Liver (tissue), 9 donors: Measurements from ENCODE around the gene ZBED2. TPM values are rescaled to one million over a fixed set of nuclear protein-coding genes. Genes with fewer than 3 reads are reported as not detected.

Experiments
- DNase-seq: peaks from one replicate; pipeline ENCODE4 v3.0.0-alpha.2; 2017; ENCODE audit warnings: low spot score
- H3K27ac ChIP-seq, 2 donors: one replicate each; pipeline ENCODE4 v1.7.0; 2013; ENCODE audit warnings: inconsistent platforms in 2 of 2, low read length in 2 of 2, control low read depth in 1 of 2, low read depth in 1 of 2, mild to moderate bottlenecking in 1 of 2
- H3K27me3 ChIP-seq, 4 donors: one replicate each; pipeline versions ENCODE4 v1.6.1 to v1.7.0; 2013; ENCODE audit warnings: low read length in 3 of 4, inconsistent platforms in 1 of 4, mild to moderate bottlenecking in 1 of 4, moderate library complexity in 1 of 4; ENCODE audit not compliant: control insufficient read depth in 4 of 4, insufficient read depth in 4 of 4
- H3K36me3 ChIP-seq, 4 donors: one replicate each; pipeline versions ENCODE4 v1.6.1 to v1.7.0; 2013; ENCODE audit warnings: low read length in 3 of 4, mild to moderate bottlenecking in 3 of 4, low read depth in 1 of 4, moderate library complexity in 1 of 4; ENCODE audit not compliant: control insufficient read depth in 4 of 4, insufficient read depth in 3 of 4
- H3K4me1 ChIP-seq, 4 donors: one replicate each; pipeline versions ENCODE4 v1.6.1 to v1.7.0; 2013; ENCODE audit warnings: low read length in 3 of 4, mild to moderate bottlenecking in 3 of 4, moderate library complexity in 1 of 4; ENCODE audit not compliant: control insufficient read depth in 4 of 4, insufficient read depth in 4 of 4
- H3K4me3 ChIP-seq, 3 donors: one replicate each; pipeline versions ENCODE4 v1.6.1 to v1.7.0; 2013; ENCODE audit warnings: low read length in 3 of 3, control low read depth in 1 of 3, low read depth in 1 of 3, mild to moderate bottlenecking in 1 of 3
- H3K9ac ChIP-seq, 2 donors: one replicate each; pipeline ENCODE4 v1.7.0; 2013; ENCODE audit warnings: low read length in 2 of 2, mild to moderate bottlenecking in 2 of 2, moderate library complexity in 2 of 2, control low read depth in 1 of 2, low read depth in 1 of 2
- H3K9me3 ChIP-seq, 4 donors: one replicate each; pipeline versions ENCODE4 v1.6.1 to v1.7.0; 2013; ENCODE audit warnings: low read length in 3 of 4; ENCODE audit not compliant: control insufficient read depth in 4 of 4
- ATF3 ChIP-seq: IDR thresholded peaks from 2 replicates; pipeline ENCODE4 v1.6.1; 2016; ENCODE audit warnings: antibody characterized with exemption
- EGR1 ChIP-seq, 2 donors: IDR thresholded peaks; 2 replicates each; pipeline ENCODE4 v1.6.1; 2016 to 2018; ENCODE audit warnings: antibody characterized with exemption in 2 of 2, low read depth in 2 of 2
- FOXA2 ChIP-seq: IDR thresholded peaks from 2 replicates; pipeline ENCODE4 v1.6.1; 2016; ENCODE audit warnings: antibody characterized with exemption
- GABPA ChIP-seq, 2 donors: IDR thresholded peaks in 1 of 2; conservative IDR thresholded peaks in 1 of 2; 2 replicates each; pipeline ENCODE4 v1.6.1; 2016; ENCODE audit warnings: antibody characterized with exemption in 2 of 2, mild to moderate bottlenecking in 1 of 2, moderate library complexity in 1 of 2
- HNF4A ChIP-seq, 2 donors: conservative IDR thresholded peaks; 2 replicates each; pipeline ENCODE4 v1.6.1; 2016; ENCODE audit warnings: antibody characterized with exemption in 2 of 2, mild to moderate bottlenecking in 2 of 2
- HNF4G ChIP-seq: IDR thresholded peaks from 2 replicates; pipeline ENCODE4 v1.6.1; 2016; ENCODE audit warnings: antibody characterized with exemption
- JUND ChIP-seq, 2 donors: IDR thresholded peaks; 2 replicates each; pipeline ENCODE4 v1.6.1; 2016; ENCODE audit warnings: antibody characterized with exemption in 2 of 2
- MAX ChIP-seq: IDR thresholded peaks from 2 replicates; pipeline ENCODE4 v1.6.1; 2016; ENCODE audit warnings: antibody characterized with exemption
- RAD21 ChIP-seq, 2 donors: IDR thresholded peaks; 2 replicates each; pipeline ENCODE4 v1.6.1; 2016; ENCODE audit warnings: antibody characterized with exemption in 2 of 2, mild to moderate bottlenecking in 2 of 2
- REST ChIP-seq: IDR thresholded peaks from 2 replicates; pipeline ENCODE4 v1.6.1; 2016; ENCODE audit warnings: antibody characterized with exemption, mild to moderate bottlenecking
- RXRA ChIP-seq, 2 donors: IDR thresholded peaks; 2 replicates each; pipeline ENCODE4 v1.6.1; 2017 to 2018; ENCODE audit warnings: antibody characterized with exemption in 2 of 2, mild to moderate bottlenecking in 1 of 2
- SP1 ChIP-seq: IDR thresholded peaks from 2 replicates; pipeline ENCODE4 v1.6.1; 2018; ENCODE audit warnings: antibody characterized with exemption, mild to moderate bottlenecking
- TAF1 ChIP-seq: conservative IDR thresholded peaks from 2 replicates; pipeline ENCODE4 v1.6.1; 2016; ENCODE audit warnings: antibody characterized with exemption, mild to moderate bottlenecking
- YY1 ChIP-seq: IDR thresholded peaks from 2 replicates; pipeline ENCODE4 v1.6.1; 2016; ENCODE audit warnings: antibody characterized with exemption, mild to moderate bottlenecking
- ZBTB33 ChIP-seq: IDR thresholded peaks from 2 replicates; pipeline ENCODE4 v1.6.1; 2016; ENCODE audit warnings: antibody characterized with exemption
- WGBS: extraction: QIAGEN DNeasy Blood & Tissue Kit; methylation state at CpG from one replicate; pipeline ENCODE4 v1.1.7; 2013; 5-methylcytosine and 5-hydroxymethylcytosine counted together
- polyA plus RNA-seq, 2 donors: library from polyadenylated mRNA; stranded (reverse) in 1 of 2; unstranded in 1 of 2; fragments of 200-250 nt in 1 of 2; fragments of >200 nt in 1 of 2; fragmentation: Nextera tagmentation in 1 of 2; extraction: Ambion mirVana in 1 of 2; gene quantifications; one replicate each; pipeline versions ENCODE4 v1.2.1 to v1.2.3, GENCODE V29; 2013 to 2015
- total RNA-seq, 2 donors: library from RNA; depleted of rRNA; stranded (reverse); fragments of >200 nt; gene quantifications; one replicate each; pipeline ENCODE4 v1.2.3, GENCODE V29; 2014
- donor health status: healthy.
- donor health status: healthy.
- donor health status: healthy.
- donor health status: healthy.
- donor health status: healthy.

The ZBED2 gene
- total and polyA plus RNA-seq, 4 donors, result not detected

- TF ChIP-seq FOXA2 (no peak), RXRA (IDR thresholded peaks at IDR 0.05) (no peak), JUND (IDR thresholded peaks at IDR 0.05) (no peak), ZBTB33 (no peak), HNF4G (no peak), TAF1 (no peak)
These were observed 23.8 kb upstream of the ZBED2 start (continued) for GRCh38 chr3:111618945-111619344.

- Histone ChIP-seq H3K27me3 (peaks cover 0 to 2% (median 0%) of the 10 kb centered on the region in 4 donors), H3K36me3 (no peaks in the 10 kb centered on the region), H3K9ac (no peak overlapping the region), H3K27ac (no peak overlapping the region), H3K9me3 (peaks cover 0 to 3% (median 0%) of the 10 kb centered on the region in 4 donors), H3K4me3 (no peak overlapping the region), H3K4me1 (no peaks in the 10 kb centered on the region)
- WGBS, result 90% methylated on average over 5 of the region's 5 CpGs
- DNase-seq, result no peak
- no peak for TF ChIP-seq MAX
- TF ChIP-seq EGR1 (IDR thresholded peaks at IDR 0.05; ENCODE audit: low read depth in 2 of 2), result no peak
- TF ChIP-seq YY1, result no peak
- no peak for TF ChIP-seq SP1
- TF ChIP-seq HNF4G, result no peak
These were observed 22.9 kb upstream of the ZBED2 start for GRCh38 chr3:111617912-111618601.

GRCh38 chr3:111617406-111617805, 22.3 kb upstream of the ZBED2 start:
- no peaks in the 10 kb centered on the region for H3K4me1 ChIP-seq
- H3K27ac ChIP-seq, result no peak overlapping the region
- H3K9me3 ChIP-seq, result peaks cover 0 to 3% (median 0%) of the 10 kb centered on the region in 4 donors

More at GRCh38 chr3:111617406-111617805, 22.3 kb upstream of the ZBED2 start:
- TF ChIP-seq JUND (IDR thresholded peaks at IDR 0.05) (no peak), RAD21 (IDR thresholded peaks at IDR 0.05) (no peak), REST (no peak), HNF4A (conservative IDR thresholded peaks at IDR 0.05) (no peak), GABPA (IDR thresholded peaks at IDR 0.05 in 1 of 2, conservative IDR thresholded peaks at IDR 0.05 in 1 of 2) (no peak), EGR1 (IDR thresholded peaks at IDR 0.05; ENCODE audit: low read depth in 2 of 2) (no peak), ATF3 (no peak), FOXA2 (no peak), SP1 (no peak), MAX (no peak)
- WGBS, result 88% methylated on average over 3 of the region's 3 CpGs
- Histone ChIP-seq H3K27me3 (peaks cover 0 to 2% (median 0%) of the 10 kb centered on the region in 4 donors), H3K4me3 (no peak overlapping the region), H3K36me3 (no peaks in the 10 kb centered on the region), H3K9ac (no peak overlapping the region)
- DNase-seq, result no peak
